PC-9 (cell line): ENCODE data around the gene OR4N5.

Experiments
- CTCF ChIP-seq: fragments of 200-600 bp; sonication (generic); conservative IDR thresholded peaks from 2 replicates; pipeline ENCODE4 v1.6.1; 2017; ENCODE audit warnings: mixed run types, antibody characterized with exemption, mild to moderate bottlenecking, moderate library complexity
- EZH2 ChIP-seq: fragments of 200-600 bp; sonication (generic); IDR thresholded peaks from 2 replicates; pipeline ENCODE4 v1.8.0; 2017; ENCODE audit warnings: antibody characterized with exemption, low read depth

GRCh38 chr14:20180486-20180885, 41.9 kb downstream of the OR4N5 start:
- TF ChIP-seq CTCF (no peak), EZH2 (no peak)
